Loucy (cell line): Measurements from ENCODE around the gene TMEM167A.
A peak's percentile ranks its signal among the peaks of the same experiment; 100 is the strongest.
"Not testable (repeated sequence)": the region's sequence is repeated elsewhere in the genome, so short reads cannot be mapped to it uniquely, and the experiment has no call there.

Source experiments
- H2AFZ ChIP-seq: fragments of 200-600 bp; sonication (generic); 2 replicates; pipeline ENCODE4 v1.6.0; 2016; ENCODE audit warnings: antibody characterized with exemption, mild to moderate bottlenecking, low read length, moderate library complexity
- H3F3A ChIP-seq: fragments of 200-600 bp; 2 replicates; pipeline ENCODE4 v1.6.0; 2016; ENCODE audit warnings: antibody characterized with exemption, low read depth, mild to moderate bottlenecking
- H3K27me3 ChIP-seq: fragments of 200-600 bp; sonication (generic); 2 replicates; pipeline ENCODE4 v1.6.1; 2014; ENCODE audit warnings: low read length, mild to moderate bottlenecking; ENCODE audit not compliant: insufficient read depth, poor library complexity, severe bottlenecking
- H3K36me3 ChIP-seq: fragments of 200-600 bp; sonication (generic); 2 replicates; pipeline ENCODE4 v1.6.1; 2016; ENCODE audit warnings: low read length; ENCODE audit not compliant: insufficient read depth
- H3K4me1 ChIP-seq: fragments of 200-600 bp; sonication (generic); 2 replicates; pipeline ENCODE4 v1.5.1; 2014; ENCODE audit warnings: low read length, mild to moderate bottlenecking; ENCODE audit not compliant: insufficient read depth, poor library complexity, severe bottlenecking
- H3K4me2 ChIP-seq: fragments of 200-600 bp; sonication (generic); 2 replicates; pipeline ENCODE4 v1.6.0; 2014; ENCODE audit warnings: antibody characterized with exemption, low read length, low read depth, mild to moderate bottlenecking; ENCODE audit not compliant: poor library complexity, severe bottlenecking
- H3K4me3 ChIP-seq: fragments of 200-600 bp; sonication (generic); 2 replicates; pipeline ENCODE4 v1.5.1; 2014; ENCODE audit warnings: low read length, mild to moderate bottlenecking, mixed read lengths; ENCODE audit not compliant: poor library complexity, severe bottlenecking
- H3K79me2 ChIP-seq: fragments of 200-600 bp; sonication (generic); 2 replicates; pipeline ENCODE4 v1.6.1; 2014; ENCODE audit warnings: low read length; ENCODE audit not compliant: insufficient read depth
- H3K9ac ChIP-seq: fragments of 200-600 bp; sonication (generic); 2 replicates; pipeline ENCODE4 v1.6.0; 2014; ENCODE audit warnings: mild to moderate bottlenecking, low read depth, low read length, moderate library complexity; ENCODE audit not compliant: poor library complexity, severe bottlenecking
- H3K9me2 ChIP-seq: fragments of 200-600 bp; sonication (generic); replicated peaks from 2 replicates; pipeline ENCODE4 v1.6.1; 2016; ENCODE audit warnings: low read depth, low read length, mixed read lengths
- H3K9me3 ChIP-seq: fragments of 200-600 bp; sonication (generic); 2 replicates; pipeline ENCODE4 v1.6.1; 2014; ENCODE audit warnings: mild to moderate bottlenecking, antibody characterized with exemption, low read length, low read depth; ENCODE audit not compliant: insufficient read depth
- H4K20me1 ChIP-seq: fragments of 200-600 bp; sonication (generic); 2 replicates; pipeline ENCODE4 v1.6.0; 2014; ENCODE audit warnings: antibody characterized with exemption, low read length, mild to moderate bottlenecking; ENCODE audit not compliant: insufficient read depth, poor library complexity, severe bottlenecking
- EZH2phosphoT487 ChIP-seq: fragments of 200-600 bp; IDR thresholded peaks from 2 replicates; pipeline ENCODE4 v1.6.1; 2018; ENCODE audit warnings: antibody characterized with exemption, mild to moderate bottlenecking, moderate library complexity, borderline replicate concordance
- TF ChIP-seq, protein P1 (sequence below): fragments of 200-600 bp; sonication (generic); conservative IDR thresholded peaks from 2 replicates; pipeline ENCODE4 v1.5.1; 2014; ENCODE audit warnings: mild to moderate bottlenecking, antibody characterized with exemption, low read length

TMEM167A gene

DNA sequence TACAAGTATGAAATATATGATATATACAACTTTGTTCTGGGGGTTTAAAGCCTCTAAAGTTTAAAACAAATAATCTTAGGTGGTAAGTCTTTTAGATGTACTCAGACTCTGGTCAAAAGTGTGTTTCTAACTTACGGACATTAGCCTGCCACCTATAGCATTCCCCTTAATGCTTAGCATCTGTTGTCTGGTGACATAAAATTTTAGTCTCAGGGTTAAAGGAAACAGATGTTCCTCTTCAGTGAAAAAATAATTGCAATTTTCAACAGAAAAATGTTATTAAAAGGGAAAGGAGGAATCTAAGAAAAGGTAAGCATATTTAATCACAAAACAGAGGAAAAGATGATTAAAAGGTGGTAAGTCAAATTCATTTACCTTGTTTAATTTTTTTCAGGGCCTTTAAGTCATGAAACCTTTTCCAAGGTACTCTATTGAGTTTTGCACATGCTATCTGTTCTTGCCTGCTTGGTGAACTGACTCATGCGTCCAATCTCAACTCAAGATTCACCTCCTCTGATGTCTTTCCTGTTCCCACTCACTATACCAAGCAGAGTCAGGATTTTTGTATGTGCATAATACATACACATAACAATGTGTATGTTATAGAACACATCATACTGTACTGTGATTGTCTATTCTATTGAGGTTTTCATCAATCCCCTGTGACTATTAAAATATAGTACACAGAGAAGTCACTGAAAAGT lies 7.9 kb downstream of the TMEM167A start:
- Histone ChIP-seq H3K9me2 (no peaks in the 10 kb centered on the region), H3K4me3 (peak overlapping the region; percentile 9), H2AFZ (no peak overlapping the region), H3K4me2 (peak overlapping the region; percentile 99), H3F3A (no peaks in the 10 kb centered on the region), H3K79me2 (peaks cover 93% of the 10 kb centered on the region), H3K4me1 (peaks cover 78% of the 10 kb centered on the region), H4K20me1 (peaks cover 41% of the 10 kb centered on the region), H3K9me3 (no peaks in the 10 kb centered on the region), H3K27me3 (no peaks in the 10 kb centered on the region), H3K9ac (peak overlapping the region; percentile 12), H3K36me3 (no peaks in the 10 kb centered on the region)
- TF ChIP-seq, protein P1, sequence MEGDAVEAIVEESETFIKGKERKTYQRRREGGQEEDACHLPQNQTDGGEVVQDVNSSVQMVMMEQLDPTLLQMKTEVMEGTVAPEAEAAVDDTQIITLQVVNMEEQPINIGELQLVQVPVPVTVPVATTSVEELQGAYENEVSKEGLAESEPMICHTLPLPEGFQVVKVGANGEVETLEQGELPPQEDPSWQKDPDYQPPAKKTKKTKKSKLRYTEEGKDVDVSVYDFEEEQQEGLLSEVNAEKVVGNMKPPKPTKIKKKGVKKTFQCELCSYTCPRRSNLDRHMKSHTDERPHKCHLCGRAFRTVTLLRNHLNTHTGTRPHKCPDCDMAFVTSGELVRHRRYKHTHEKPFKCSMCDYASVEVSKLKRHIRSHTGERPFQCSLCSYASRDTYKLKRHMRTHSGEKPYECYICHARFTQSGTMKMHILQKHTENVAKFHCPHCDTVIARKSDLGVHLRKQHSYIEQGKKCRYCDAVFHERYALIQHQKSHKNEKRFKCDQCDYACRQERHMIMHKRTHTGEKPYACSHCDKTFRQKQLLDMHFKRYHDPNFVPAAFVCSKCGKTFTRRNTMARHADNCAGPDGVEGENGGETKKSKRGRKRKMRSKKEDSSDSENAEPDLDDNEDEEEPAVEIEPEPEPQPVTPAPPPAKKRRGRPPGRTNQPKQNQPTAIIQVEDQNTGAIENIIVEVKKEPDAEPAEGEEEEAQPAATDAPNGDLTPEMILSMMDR = no peak
- no peak for TF ChIP-seq EZH2phosphoT487

DNA sequence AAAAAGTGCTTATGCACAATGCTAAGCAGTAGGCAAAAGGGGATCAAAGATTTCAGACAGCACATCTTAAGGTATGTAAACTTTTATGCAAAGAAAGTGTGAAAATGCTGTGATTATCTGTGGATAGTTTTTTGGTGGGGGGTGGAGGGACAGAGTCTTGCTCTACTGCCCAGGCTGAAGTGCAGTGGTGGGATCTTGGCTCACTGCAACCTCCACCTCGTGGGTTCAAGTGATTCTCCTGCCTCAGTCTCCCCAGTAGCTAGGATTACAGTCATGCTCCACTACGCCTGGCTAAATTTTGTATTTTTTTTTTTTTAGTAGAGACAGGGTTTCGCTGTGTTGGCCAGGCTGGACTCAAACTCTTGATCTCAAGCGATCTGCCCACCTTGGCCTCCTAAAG lies 9.8 kb downstream of the TMEM167A start:
- not testable (repeated sequence) for H3F3A ChIP-seq, H3K4me3 ChIP-seq, H3K4me2 ChIP-seq, H3K27me3 ChIP-seq, H3K36me3 ChIP-seq, H3K9me2 ChIP-seq, H3K9ac ChIP-seq, H2AFZ ChIP-seq, H3K9me3 ChIP-seq
- Histone ChIP-seq H4K20me1 (peaks cover 45% of the 10 kb centered on the region), H3K4me1 (peaks cover 78% of the 10 kb centered on the region), H3K79me2 (peaks cover 90% of the 10 kb centered on the region)

DNA sequence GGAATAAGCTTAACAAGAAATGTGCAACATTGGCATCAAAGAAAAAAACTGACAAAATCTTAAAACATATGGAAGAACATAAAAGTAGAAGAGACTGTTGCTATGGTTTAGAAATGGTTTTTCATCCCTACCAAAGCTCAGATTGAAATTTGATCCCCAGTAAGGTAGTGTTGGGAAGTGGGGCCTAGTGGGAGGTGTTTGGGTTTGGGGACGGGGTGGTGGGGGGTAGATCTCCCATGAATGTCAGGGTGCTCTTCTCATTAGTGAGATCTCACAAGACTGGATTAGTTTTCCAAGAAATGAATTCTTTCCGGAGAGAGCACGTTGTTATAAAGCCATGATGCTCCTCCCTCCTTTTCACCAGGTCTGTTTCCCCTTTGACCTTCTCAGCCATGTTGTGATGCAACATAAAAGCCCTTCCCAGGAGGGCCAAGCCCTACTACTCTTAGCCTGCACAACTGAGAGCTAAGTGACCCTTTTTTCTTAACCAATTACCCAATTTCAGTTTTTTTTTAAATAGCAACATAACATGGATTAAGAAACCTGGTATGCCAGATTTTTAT lies 10.6 kb downstream of the TMEM167A start:
- peaks cover 3% of the 10 kb centered on the region; the same call in 1 of the 2 replicates for H3K36me3 ChIP-seq
- H3K9me2 ChIP-seq = no peaks in the 10 kb centered on the region
- peaks cover 71% of the 10 kb centered on the region for H3K4me1 ChIP-seq
- H3K9me3 ChIP-seq = no peaks in the 10 kb centered on the region
- peaks cover 40% of the 10 kb centered on the region for H4K20me1 ChIP-seq
- H3K9ac ChIP-seq = no peak overlapping the region
- no peaks in the 10 kb centered on the region for H3K27me3 ChIP-seq
- H3K4me2 ChIP-seq = peak overlapping the region; percentile 13
- no peak overlapping the region for H2AFZ ChIP-seq
- peaks cover 90% of the 10 kb centered on the region for H3K79me2 ChIP-seq
- H3K4me3 ChIP-seq = no peak overlapping the region
- TF ChIP-seq EZH2phosphoT487 = no peak
- TF ChIP-seq, protein P1 = no peak
- no peaks in the 10 kb centered on the region for H3F3A ChIP-seq

DNA sequence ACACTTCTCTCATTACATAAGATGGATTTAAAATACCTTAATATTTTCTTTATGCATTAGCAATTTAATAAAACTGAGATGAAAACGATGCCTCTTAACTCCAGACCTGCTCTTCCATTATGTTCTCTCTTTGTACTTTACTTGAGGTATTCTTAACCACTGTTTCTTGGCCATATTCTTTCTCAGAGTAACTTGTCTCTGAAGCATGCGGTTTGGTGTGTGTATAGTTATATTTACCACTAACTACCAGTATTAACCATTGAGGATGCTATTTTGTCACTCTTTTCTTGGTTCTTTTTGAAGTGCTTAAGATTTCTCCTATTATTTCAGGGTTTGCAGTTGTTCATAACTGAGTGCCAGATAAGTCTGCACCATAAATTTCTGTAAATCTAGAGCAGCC lies 17.9 kb downstream of the TMEM167A start:
- Histone ChIP-seq H3K9ac (no peak overlapping the region), H4K20me1 (peaks cover 24% of the 10 kb centered on the region), H3K79me2 (peaks cover 56% of the 10 kb centered on the region), H3K36me3 (peaks cover 37% of the 10 kb centered on the region), H3K9me3 (no peaks in the 10 kb centered on the region), H3F3A (no peaks in the 10 kb centered on the region), H3K4me2 (peak overlapping the region; percentile 41), H2AFZ (no peak overlapping the region), H3K9me2 (no peaks in the 10 kb centered on the region), H3K4me1 (peaks cover 40% of the 10 kb centered on the region), H3K4me3 (no peak overlapping the region), H3K27me3 (no peaks in the 10 kb centered on the region)
- no peak for TF ChIP-seq EZH2phosphoT487
- TF ChIP-seq, protein P1 = no peak
